Measurements from ENCODE around the gene SLC8A1. TPM values are rescaled to one million over a fixed set of nuclear protein-coding genes. Genes with fewer than 3 reads are reported as not detected.

The SLC8A1 gene
- polyA plus RNA-seq, 3 donors: 16.9 to 18.2 (median 18.0) TPM

GRCh38 chr2:40265602-40266001 is 186.3 kb downstream of the SLC8A1 start:
- Mint-ChIP-seq H3K27ac (no peak overlapping the region), H3K27me3 (ENCODE audit: low read depth in 3 of 3) (peaks cover 0 to 1% (median 1%) of the 10 kb centered on the region in 3 donors), H3K4me1 (peaks cover 8% of the 10 kb centered on the region), H3K9me3 (peaks cover 0 to 3% (median 0%) of the 10 kb centered on the region in 7 donors), H3K36me3 (peaks cover 7 to 18% of the 10 kb centered on the region in 2 donors), H3K4me3 (no peak overlapping the region)
- H2AFZ ChIP-seq (ENCODE audit: insufficient read depth, low read depth, low read length, poor library complexity, severe bottlenecking): no peak overlapping the region
- H3K4me2 ChIP-seq (replicated peaks; ENCODE audit: extremely low read depth, low read length, poor library complexity, severe bottlenecking): no peak overlapping the region
- H4K20me1 ChIP-seq (ENCODE audit: insufficient read depth, low read length): peaks cover 81% of the 10 kb centered on the region
- no peak overlapping the region for H3K4me3 ChIP-seq (replicated peaks in 1 of 3; ENCODE audit: low read depth in 2 of 3, low read length in 3 of 3)
- intact Hi-C loops (cut with micrococcal nuclease): no loop called here
- peaks cover 0 to 7% of the 10 kb centered on the region in 2 donors for H3K4me1 ChIP-seq (ENCODE audit: control insufficient read depth in 1 of 2, insufficient read depth in 2 of 2, low read length in 2 of 2)
- H3K9ac ChIP-seq (ENCODE audit: insufficient read depth, low read length, poor library complexity, severe bottlenecking): no peak overlapping the region
- H3K27ac ChIP-seq (ENCODE audit: low read depth in 1 of 2, low read length in 2 of 2): no peak overlapping the region
- H3K79me2 ChIP-seq (ENCODE audit: insufficient read depth, low read length): peaks cover 8% of the 10 kb centered on the region
- TF ChIP-seq CTCF (IDR thresholded peaks at IDR 0.05): no peak
- peaks cover 0 to 15% of the 10 kb centered on the region in 2 donors for H3K36me3 ChIP-seq (replicated peaks in 1 of 2; ENCODE audit: control insufficient read depth in 1 of 2, insufficient read depth in 2 of 2, low read length in 2 of 2)
- no peak for DNase-seq
- no peaks in the 10 kb centered on the region for H3K27me3 ChIP-seq (ENCODE audit: control insufficient read depth in 2 of 2, insufficient read depth in 2 of 2, low read length in 2 of 2)
- no peaks in the 10 kb centered on the region for H3K9me3 ChIP-seq (replicated peaks in 1 of 2; ENCODE audit: control insufficient read depth in 1 of 2, insufficient read depth in 1 of 2, low read length in 2 of 2)

GRCh38 chr2:40261042-40261441 is 190.8 kb downstream of the SLC8A1 start:
- H3K4me1 ChIP-seq (ENCODE audit: control insufficient read depth in 1 of 2, insufficient read depth in 2 of 2, low read length in 2 of 2): peaks cover 5 to 7% of the 10 kb centered on the region in 2 donors
- TF ChIP-seq CTCF (IDR thresholded peaks at IDR 0.05): no peak
- Mint-ChIP-seq H3K4me3 (no peak overlapping the region), H3K27ac (no peak overlapping the region), H3K9me3 (peaks cover 0 to 3% (median 0%) of the 10 kb centered on the region in 7 donors), H3K27me3 (ENCODE audit: low read depth in 3 of 3) (peaks cover 0 to 1% (median 0%) of the 10 kb centered on the region in 3 donors), H3K4me1 (peaks cover 21% of the 10 kb centered on the region), H3K36me3 (peaks cover 6 to 14% of the 10 kb centered on the region in 2 donors)
- intact Hi-C loops (cut with micrococcal nuclease): no loop called here
- H3K4me3 ChIP-seq (replicated peaks in 1 of 3; ENCODE audit: low read depth in 2 of 3, low read length in 3 of 3): no peak overlapping the region
- no peak overlapping the region for H3K4me2 ChIP-seq (replicated peaks; ENCODE audit: extremely low read depth, low read length, poor library complexity, severe bottlenecking)
- no peak overlapping the region for H3K9ac ChIP-seq (ENCODE audit: insufficient read depth, low read length, poor library complexity, severe bottlenecking)
- no CpG with 5 or more reads among the region's 2 CpGs for WGBS (ENCODE audit: insufficient coverage)
- H3K27ac ChIP-seq (ENCODE audit: low read depth in 1 of 2, low read length in 2 of 2): peak overlapping the region in 1 of 2 donors; percentile 11
- H3K36me3 ChIP-seq (replicated peaks in 1 of 2; ENCODE audit: control insufficient read depth in 1 of 2, insufficient read depth in 2 of 2, low read length in 2 of 2): peaks cover 0 to 15% of the 10 kb centered on the region in 2 donors
- DNase-seq: no peak
- no peaks in the 10 kb centered on the region for H3K27me3 ChIP-seq (ENCODE audit: control insufficient read depth in 2 of 2, insufficient read depth in 2 of 2, low read length in 2 of 2)
- H3K79me2 ChIP-seq (ENCODE audit: insufficient read depth, low read length): peaks cover 20% of the 10 kb centered on the region
- no peak overlapping the region for H2AFZ ChIP-seq (ENCODE audit: insufficient read depth, low read depth, low read length, poor library complexity, severe bottlenecking)
- H4K20me1 ChIP-seq (ENCODE audit: insufficient read depth, low read length): peaks cover 79% of the 10 kb centered on the region
- no peaks in the 10 kb centered on the region for H3K9me3 ChIP-seq (replicated peaks in 1 of 2; ENCODE audit: control insufficient read depth in 1 of 2, insufficient read depth in 1 of 2, low read length in 2 of 2)

Measured in CD14-positive monocyte (primary cell).